H1 (cell line): ENCODE data around the gene SLC5A7. TPM values are rescaled to one million over a fixed set of nuclear protein-coding genes. Genes with fewer than 3 reads are reported as not detected.

Experiments
- CTCF ChIA-PET: fragments of 300-600 bp; sonication (Branson Sonifier 250); formaldehyde crosslinking; loops from one replicate; lab custom pipeline; 2021; ENCODE audit not compliant: partially characterized antibody; lab: Charles Lee
- POLR2A ChIA-PET: fragments of 300-600 bp; sonication (Branson Sonifier 250); formaldehyde crosslinking; loops from one replicate; lab custom pipeline; 2021; ENCODE audit warnings: inconsistent platforms; ENCODE audit not compliant: partially characterized antibody; lab: Charles Lee
- DNase-seq, 2 experiments: peaks; one replicate each; pipeline versions ENCODE4 v3.0.0 to v3.0.0-alpha.2; 2010 to 2022; ENCODE audit warnings: low spot score in 2 of 2, low read depth in 1 of 2, mixed read lengths in 1 of 2
- FAIRE-seq: peaks from 2 replicates; lab custom pipeline; 2011; peaks lifted over from hg19 to GRCh38; lab: Jason Lieb, UNC
- H2AFZ ChIP-seq: 2 replicates; pipeline ENCODE4 v1.8.1; 2012; ENCODE audit warnings: low read length, inconsistent platforms
- H2AK5ac ChIP-seq: 2 replicates; pipeline ENCODE4 v1.6.1; 2013; ENCODE audit warnings: low read depth, low read length
- H2BK120ac ChIP-seq: replicated peaks from 2 replicates; pipeline ENCODE3; 2013; ENCODE audit warnings: low read depth, low read length, inconsistent platforms
- H2BK12ac ChIP-seq: 2 replicates; pipeline ENCODE4 v1.6.1; 2013; ENCODE audit warnings: low read depth, low read length
- H2BK15ac ChIP-seq: 2 replicates; pipeline ENCODE4 v1.6.1; 2013; ENCODE audit warnings: low read length
- H2BK20ac ChIP-seq: 2 replicates; pipeline ENCODE4 v1.6.1; 2013; ENCODE audit warnings: low read length
- H2BK5ac ChIP-seq: 2 replicates; pipeline ENCODE4 v1.6.1; 2013; ENCODE audit warnings: low read depth, low read length
- H3K14ac ChIP-seq: 2 replicates; pipeline ENCODE4 v1.6.1; 2013; ENCODE audit warnings: inconsistent platforms; ENCODE audit not compliant: insufficient read length
- H3K18ac ChIP-seq: 2 replicates; pipeline ENCODE4 v1.6.1; 2013; ENCODE audit warnings: low read length; ENCODE audit errors: extremely low read depth
- H3K23ac ChIP-seq: 2 replicates; pipeline ENCODE4 v1.6.1; 2013; ENCODE audit warnings: inconsistent platforms; ENCODE audit not compliant: insufficient read length
- H3K23me2 ChIP-seq: 2 replicates; pipeline ENCODE4 v1.6.1; 2013; ENCODE audit warnings: low read depth, low read length
- H3K27ac ChIP-seq: 2 replicates; pipeline ENCODE4 v1.6.1; 2011; ENCODE audit warnings: low read depth, low read length, inconsistent platforms
- H3K27me3 ChIP-seq, 4 experiments: replicated peaks in 1 of 4; 1 replicate in 1 of 4; 2 replicates in 3 of 4; pipeline versions ENCODE4 v1.6.1 to v1.8.1; 2011 to 2013; ENCODE audit warnings: low read length in 3 of 4, mild to moderate bottlenecking in 3 of 4, inconsistent platforms in 2 of 4, mixed read lengths in 2 of 4, moderate library complexity in 1 of 4; ENCODE audit not compliant: control insufficient read depth in 3 of 4, insufficient read depth in 3 of 4; ENCODE audit errors: extremely low read depth in 1 of 4
- H3K36me3 ChIP-seq, 4 experiments: 2 replicates each; pipeline versions ENCODE4 v1.6.1 to v1.8.1; 2011 to 2013; ENCODE audit warnings: mild to moderate bottlenecking in 4 of 4, low read length in 3 of 4, moderate library complexity in 2 of 4, control low read depth in 1 of 4, inconsistent platforms in 1 of 4; ENCODE audit not compliant: insufficient read depth in 4 of 4, control insufficient read depth in 2 of 4
- H3K4ac ChIP-seq: replicated peaks from 2 replicates; pipeline ENCODE3; 2013; ENCODE audit warnings: low read length, low read depth, mixed read lengths, inconsistent platforms; ENCODE audit not compliant: insufficient read length
- H3K4me1 ChIP-seq, 4 experiments: replicated peaks in 1 of 4; 1 replicate in 1 of 4; 2 replicates in 3 of 4; pipeline versions ENCODE4 v1.6.1 to v1.8.1; 2011 to 2013; ENCODE audit warnings: low read length in 3 of 4, inconsistent platforms in 2 of 4, mixed read lengths in 1 of 4; ENCODE audit not compliant: insufficient read depth in 4 of 4, control insufficient read depth in 3 of 4
- H3K4me2 ChIP-seq, 2 experiments: 2 replicates each; pipeline versions ENCODE4 v1.6.1 to v1.8.1; 2011 to 2013; ENCODE audit warnings: low read depth in 2 of 2, low read length in 2 of 2, control low read depth in 1 of 2, inconsistent platforms in 1 of 2, mild to moderate bottlenecking in 1 of 2; ENCODE audit not compliant: insufficient read depth in 1 of 2
- H3K4me3 ChIP-seq, 4 experiments: fragments of 200-600, 300-600 bp in 1 of 4; sonication (generic), shearing (Covaris generic), sonication (Bioruptor Twin) in 1 of 4; 2 replicates each; pipeline versions ENCODE4 v1.5.1 to v1.8.1; 2011 to 2016; ENCODE audit warnings: low read length in 4 of 4, low read depth in 3 of 4, control low read depth in 2 of 4, inconsistent platforms in 2 of 4, mild to moderate bottlenecking in 2 of 4, mixed read lengths in 1 of 4, moderate library complexity in 1 of 4; ENCODE audit not compliant: insufficient read depth in 2 of 4; ENCODE audit errors: extremely low read depth in 1 of 4
- H3K56ac ChIP-seq: replicated peaks from 2 replicates; pipeline ENCODE3; 2013; ENCODE audit warnings: low read depth, mild to moderate bottlenecking, mixed read lengths, low read length, inconsistent platforms; ENCODE audit not compliant: insufficient read length
- H3K79me1 ChIP-seq: 2 replicates; pipeline ENCODE4 v1.6.1; 2013; ENCODE audit warnings: low read depth, low read length, control low read depth
- H3K79me2 ChIP-seq, 2 experiments: 2 replicates each; pipeline versions ENCODE4 v1.6.1 to v1.8.1; 2012 to 2013; ENCODE audit warnings: low read length in 2 of 2, mild to moderate bottlenecking in 2 of 2, inconsistent platforms in 1 of 2; ENCODE audit not compliant: insufficient read depth in 2 of 2, control insufficient read depth in 1 of 2
- H3K9ac ChIP-seq, 4 experiments: replicated peaks in 1 of 4; 1 replicate in 1 of 4; 2 replicates in 3 of 4; pipeline versions ENCODE4 v1.6.1 to v1.8.1; 2011 to 2013; ENCODE audit warnings: low read depth in 3 of 4, low read length in 3 of 4, control low read depth in 2 of 4, mild to moderate bottlenecking in 2 of 4, moderate library complexity in 2 of 4, inconsistent platforms in 1 of 4; ENCODE audit errors: extremely low read depth in 1 of 4
- H3K9me3 ChIP-seq, 2 experiments: 2 replicates each; pipeline versions ENCODE4 v1.6.1 to v1.8.1; 2012 to 2013; ENCODE audit warnings: mild to moderate bottlenecking in 2 of 2, moderate library complexity in 2 of 2, control low read depth in 1 of 2, inconsistent platforms in 1 of 2, low read depth in 1 of 2, low read length in 1 of 2, mixed read lengths in 1 of 2; ENCODE audit not compliant: insufficient read depth in 2 of 2
- H4K20me1 ChIP-seq, 2 experiments: replicated peaks in 1 of 2; 2 replicates each; pipeline versions ENCODE3 to v1.8.1; 2011 to 2013; ENCODE audit warnings: inconsistent platforms in 2 of 2, low read length in 2 of 2, mild to moderate bottlenecking in 1 of 2; ENCODE audit not compliant: insufficient read depth in 2 of 2, control insufficient read depth in 1 of 2
- H4K5ac ChIP-seq: 2 replicates; pipeline ENCODE4 v1.6.1; 2013; ENCODE audit warnings: low read length, low read depth, mixed read lengths, inconsistent platforms; ENCODE audit not compliant: insufficient read length
- H4K8ac ChIP-seq: 2 replicates; pipeline ENCODE4 v1.8.0; 2013; ENCODE audit warnings: mild to moderate bottlenecking, moderate library complexity, low read length, inconsistent platforms; ENCODE audit not compliant: insufficient read depth; ENCODE audit errors: extremely low read depth
- H4K91ac ChIP-seq: replicated peaks from 2 replicates; pipeline ENCODE3; 2013; ENCODE audit warnings: low read length, mixed read lengths, inconsistent platforms; ENCODE audit not compliant: insufficient read length
- ASH2L ChIP-seq: fragments of 200-600, 300-600 bp; sonication (generic); IDR thresholded peaks from one replicate; pipeline ENCODE4 v1.7.1; 2017; ENCODE audit warnings: low read length
- ATF2 ChIP-seq: IDR thresholded peaks from 2 replicates; pipeline ENCODE4 v1.6.1; 2012; ENCODE audit warnings: low read length, inconsistent platforms
- CHD2 ChIP-seq: IDR thresholded peaks from 2 replicates; pipeline ENCODE4 v1.6.1; 2012; ENCODE audit warnings: low read length, improper control_type of control experiment
- NRF1 ChIP-seq: IDR thresholded peaks from 2 replicates; pipeline ENCODE4 v1.6.1; 2011; ENCODE audit warnings: mild to moderate bottlenecking, low read depth, low read length, improper control_type of control experiment
- PHF8 ChIP-seq: fragments of 200-600 bp; sonication (generic); conservative IDR thresholded peaks from 2 replicates; pipeline ENCODE4 v1.7.1; 2012; ENCODE audit warnings: low read depth, mild to moderate bottlenecking, inconsistent platforms, low read length, moderate library complexity
- POLR2AphosphoS5 ChIP-seq: IDR thresholded peaks from 2 replicates; pipeline ENCODE4 v1.6.1; 2011; ENCODE audit warnings: low read depth, low read length
- POU5F1 ChIP-seq: IDR thresholded peaks from 2 replicates; pipeline ENCODE4 v1.6.1; 2011; ENCODE audit warnings: low read depth, mild to moderate bottlenecking, low read length, moderate library complexity
- RXRA ChIP-seq: IDR thresholded peaks from 2 replicates; pipeline ENCODE4 v1.6.1; 2011; ENCODE audit warnings: low read depth, mild to moderate bottlenecking, low read length, moderate library complexity; ENCODE audit not compliant: insufficient read depth
- SAP30 ChIP-seq: fragments of 300-600 bp; sonication (generic); IDR thresholded peaks from 2 replicates; pipeline ENCODE4 v1.7.1; 2012; ENCODE audit warnings: low read length, moderate library complexity, mild to moderate bottlenecking, inconsistent platforms; ENCODE audit not compliant: insufficient read depth, insufficient replicate concordance
- TAF7 ChIP-seq: optimal IDR thresholded peaks from 2 replicates; pipeline ENCODE3; 2011; ENCODE audit warnings: low read depth, mild to moderate bottlenecking, inconsistent platforms, low read length, moderate library complexity, borderline replicate concordance
- TCF12 ChIP-seq: IDR thresholded peaks from 2 replicates; pipeline ENCODE4 v1.6.1; 2011; ENCODE audit warnings: low read depth, mild to moderate bottlenecking, low read length
- WGBS, 2 experiments: shearing (Covaris generic) in 1 of 2; methylation state at CpG; one replicate each; pipeline versions ENCODE4 v1.1.6 to v1.1.7; 2013 to 2015; ENCODE audit warnings: low lambda C conversion rate in 2 of 2, mixed read lengths in 2 of 2, inconsistent platforms in 1 of 2, low coverage in 1 of 2, missing lambda C conversion rate in 1 of 2; ENCODE audit not compliant: insufficient replicate concordance in 2 of 2, insufficient coverage in 1 of 2, insufficient read length in 1 of 2; ENCODE audit errors: extremely low coverage in 1 of 2, missing lambda C conversion rate in 1 of 2; 5-methylcytosine and 5-hydroxymethylcytosine counted together
- polyA plus RNA-seq, 7 experiments: library from polyadenylated mRNA; depleted of rRNA in 3 of 7; stranded (reverse) in 5 of 7; unstranded in 2 of 7; fragments of >200 nt in 5 of 7; fragments of 200-250 nt in 2 of 7; gene quantifications; 1 replicate in 5 of 7; 2 replicates in 1 of 7; 4 replicates in 1 of 7; pipeline versions ENCODE4 v1.2.1 to v1.2.3, GENCODE V29; 2011 to 2013; ENCODE audit warnings: missing spikeins in 2 of 7, mixed read lengths in 2 of 7
- total RNA-seq: library from RNA; stranded (reverse); fragmentation: NEBNext Ultra II Directional; extraction: Animal tissue kit (Norgen Biotek cat#: 25700); gene quantifications from 2 replicates; pipeline ENCODE4 v1.2.1, GENCODE V29; 2021

SLC5A7 gene
- total and polyA plus RNA-seq, 2 of the 8 experiments (the other 6 are each of a cell fraction or from before 2014, with no cell fraction given): 0.15 to 0.30 TPM

DNA sequence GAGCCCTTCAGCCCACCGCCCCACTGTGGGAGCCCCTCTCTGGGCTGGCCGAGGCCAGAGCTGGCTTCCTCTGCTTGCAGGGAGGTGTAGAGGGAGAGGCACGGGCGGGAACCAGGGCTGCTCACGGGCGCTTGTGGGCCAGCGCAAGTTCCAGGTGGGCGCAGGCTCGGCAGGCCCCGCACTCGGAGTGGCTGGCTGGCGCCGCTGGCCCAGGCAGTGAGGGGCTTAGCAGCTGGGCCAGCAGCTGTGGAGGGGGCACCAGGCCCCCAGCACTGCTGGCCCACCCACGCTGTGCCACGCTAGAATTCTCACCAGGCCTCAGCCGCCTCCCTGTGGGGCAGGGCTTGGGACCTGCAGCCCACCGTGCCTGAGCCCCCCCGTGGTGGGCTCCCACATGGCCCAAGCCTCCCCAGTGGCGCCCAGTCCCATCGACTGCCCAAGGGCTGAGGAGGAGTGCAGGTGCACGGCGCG lies 45.2 kb downstream of the SLC5A7 start:
- Histone ChIP-seq H2BK20ac (no peak overlapping the region), H2BK15ac (no peak overlapping the region), H3K4me3 (no peak overlapping the region), H3K36me3 (peaks cover 0 to 8% (median 0%) of the 10 kb centered on the region in 4 experiments; a peak in 2 of 8 replicates), H2AK5ac (no peak overlapping the region), H2BK12ac (no peak overlapping the region), H3K23me2 (no peaks in the 10 kb centered on the region), H3K9ac (no peak overlapping the region), H2BK5ac (no peak overlapping the region), H4K91ac (no peak overlapping the region), H3K56ac (no peak overlapping the region), H3K14ac (no peak overlapping the region), H3K9me3 (peaks cover 8 to 18% of the 10 kb centered on the region in 2 experiments; a peak in 3 of 4 replicates), H3K23ac (no peak overlapping the region), H3K4me1 (peaks cover 0 to 3% (median 0%) of the 10 kb centered on the region in 4 experiments; a peak in 3 of 7 replicates), H3K79me1 (no peaks in the 10 kb centered on the region), H3K4me2 (no peak overlapping the region), H3K27me3 (no peaks in the 10 kb centered on the region), H3K79me2 (no peaks in the 10 kb centered on the region), H4K5ac (no peak overlapping the region), H4K20me1 (no peaks in the 10 kb centered on the region), H3K4ac (no peak overlapping the region), H4K8ac (no peak overlapping the region), H2BK120ac (no peak overlapping the region), H2AFZ (no peak overlapping the region), H3K18ac (no peak overlapping the region), H3K27ac (no peak overlapping the region)
- FAIRE-seq: no peak
- POLR2A ChIA-PET: no interaction called here
- DNase-seq: no peak
- no peak for TF ChIP-seq TCF12
- no peak for TF ChIP-seq ASH2L
- no peak for TF ChIP-seq NRF1
- no peak for TF ChIP-seq CHD2
- TF ChIP-seq TAF7: no peak
- no peak for TF ChIP-seq POU5F1
- no peak for TF ChIP-seq ATF2
- no peak for TF ChIP-seq SAP30
- TF ChIP-seq PHF8: no peak
- no peak for TF ChIP-seq POLR2AphosphoS5
- TF ChIP-seq RXRA: no peak
- CTCF ChIA-PET: interaction anchor here (1.9 to 3.3 kb wide), 2 partner anchors 95 to 138 kb away, joined by 6 to 22 read pairs; no protein-coding TSS in a partner anchor
- WGBS, 2 experiments: 96% methylated on average over 14 of the region's 23 CpGs; no CpG with 5 or more reads in 1 of the 2 experiments
